HEK293 (cell line): ENCODE data around the gene OCIAD1.
"Not testable (repeated sequence)": the region's sequence is repeated elsewhere in the genome, so short reads cannot be mapped to it uniquely, and the experiment has no call there.

Experiments used
- CTCF ChIA-PET: fragments of 350-600 bp; formaldehyde crosslinking; extraction: SDS; loops from one replicate; lab custom pipeline; 2021; ENCODE audit warnings: antibody characterized with exemption; lab: Yijun Ruan, JAX
- POLR2A ChIA-PET: fragments of 300-600 bp; formaldehyde crosslinking; extraction: SDS; loops from one replicate; lab custom pipeline; 2020; ENCODE audit warnings: antibody characterized with exemption, inconsistent platforms; lab: Yijun Ruan, JAX
- H3K27ac ChIP-seq: fragments of 200-500 bp; sonication (Bioruptor generic); 2 replicates; pipeline ENCODE4 v1.5.1; 2014; ENCODE audit warnings: low read depth, low read length, control low read depth, inconsistent platforms; ENCODE audit errors: extremely low read depth
- H3K36me3 ChIP-seq, 2 experiments: fragments of 200-500 bp in 1 of 2; sonication (Bioruptor generic) in 1 of 2; 1 replicate in 1 of 2; 2 replicates in 1 of 2; pipeline ENCODE4 v1.5.1; 2014 to 2017; ENCODE audit warnings: inconsistent platforms in 2 of 2, low read length in 2 of 2; ENCODE audit not compliant: control insufficient read depth in 2 of 2, insufficient read depth in 1 of 2
- H3K4me1 ChIP-seq: fragments of 200-500 bp; sonication (Bioruptor generic); 2 replicates; pipeline ENCODE4 v1.5.1; 2014; ENCODE audit warnings: mild to moderate bottlenecking, low read length, inconsistent platforms; ENCODE audit not compliant: control insufficient read depth, insufficient read depth
- H3K4me3 ChIP-seq: 2 replicates; pipeline ENCODE4 v1.5.1; 2011; ENCODE audit warnings: low read depth, mild to moderate bottlenecking, control low read depth, low read length, moderate library complexity
- H3K9me3 ChIP-seq: fragments of 200-500 bp; sonication (Bioruptor generic); 2 replicates; pipeline ENCODE4 v1.5.1; 2014; ENCODE audit warnings: low read depth, low read length, inconsistent platforms; ENCODE audit not compliant: control insufficient read depth, insufficient read depth
- INSM2 ChIP-seq: fragments of 450-650 bp; formaldehyde crosslinking; IDR thresholded peaks from 2 replicates; pipeline ENCODE4 v1.5.1; 2016; ENCODE audit warnings: missing biosample characterization, missing genetic modification characterization
- ZBTB10 ChIP-seq: fragments of 450-650 bp; formaldehyde crosslinking; IDR thresholded peaks from 2 replicates; pipeline ENCODE4 v1.5.1; 2016; ENCODE audit warnings: missing biosample characterization, missing genetic modification characterization
- ZBTB17 ChIP-seq: fragments of 450-650 bp; formaldehyde crosslinking; IDR thresholded peaks from 2 replicates; pipeline ENCODE4 v1.5.1; 2016; ENCODE audit warnings: missing biosample characterization, missing genetic modification characterization
- ZNF146 ChIP-seq: fragments of 450-650 bp; formaldehyde crosslinking; IDR thresholded peaks from 2 replicates; pipeline ENCODE4 v1.5.1; 2016; ENCODE audit warnings: missing biosample characterization, missing genetic modification characterization
- ZNF266 ChIP-seq: fragments of 450-650 bp; formaldehyde crosslinking; IDR thresholded peaks from 2 replicates; pipeline ENCODE4 v1.5.1; 2016; ENCODE audit warnings: missing biosample characterization, missing genetic modification characterization, low read depth
- ZNF513 ChIP-seq: fragments of 450-650 bp; IDR thresholded peaks from 2 replicates; pipeline ENCODE4 v1.5.1; 2018; ENCODE audit warnings: missing biosample characterization, missing genetic modification characterization
- ZNF529 ChIP-seq: fragments of 450-650 bp; formaldehyde crosslinking; IDR thresholded peaks from 2 replicates; pipeline ENCODE4 v1.5.1; 2017; ENCODE audit warnings: missing genetic modification characterization, missing biosample characterization; ENCODE audit not compliant: insufficient replicate concordance
- ZNF561 ChIP-seq: fragments of 450-650 bp; IDR thresholded peaks from 2 replicates; pipeline ENCODE4 v1.5.1; 2018; ENCODE audit warnings: missing biosample characterization, missing genetic modification characterization, borderline replicate concordance
- ZNF600 ChIP-seq: fragments of 450-650 bp; formaldehyde crosslinking; IDR thresholded peaks from 2 replicates; pipeline ENCODE4 v1.5.1; 2016; ENCODE audit warnings: missing biosample characterization, missing genetic modification characterization
- ZNF654 ChIP-seq: fragments of 450-650 bp; formaldehyde crosslinking; IDR thresholded peaks from 2 replicates; pipeline ENCODE4 v1.5.1; 2016; ENCODE audit warnings: low read depth, missing biosample characterization, missing genetic modification characterization
- ZNF692 ChIP-seq: fragments of 450-650 bp; formaldehyde crosslinking; IDR thresholded peaks from 2 replicates; pipeline ENCODE4 v1.5.1; 2016; ENCODE audit warnings: missing biosample characterization, missing genetic modification characterization
- ZNF747 ChIP-seq: fragments of 450-650 bp; formaldehyde crosslinking; IDR thresholded peaks from 2 replicates; pipeline ENCODE4 v1.5.1; 2016; ENCODE audit warnings: missing biosample characterization, missing genetic modification characterization
- ZNF785 ChIP-seq: fragments of 450-650 bp; formaldehyde crosslinking; IDR thresholded peaks from 2 replicates; pipeline ENCODE4 v1.5.1; 2016; ENCODE audit warnings: missing biosample characterization, missing genetic modification characterization

The OCIAD1 gene

GRCh38 chr4:48877827-48878535 is 47.1 kb downstream of the OCIAD1 start:
- POLR2A ChIA-PET = no interaction called here
- CTCF ChIA-PET = no interaction called here
- H3K4me3 ChIP-seq = no peak overlapping the region
- TF ChIP-seq ZNF561 = no peak
- TF ChIP-seq ZNF785 (tag by site-specific recombination) = no peak
- no peak for TF ChIP-seq INSM2 (tag by site-specific recombination)
- no peak for TF ChIP-seq ZNF747 (tag by site-specific recombination)
- H3K4me1 ChIP-seq = no peaks in the 10 kb centered on the region
- no peaks in the 10 kb centered on the region for H3K36me3 ChIP-seq
- no peaks in the 10 kb centered on the region for H3K9me3 ChIP-seq
- H3K27ac ChIP-seq = no peak overlapping the region

- ChIA-PET POLR2A (no interaction called here), CTCF (interaction anchor here (0.6 kb wide), 1 partner anchor 194 kb away, joined by 3 read pairs; no protein-coding TSS in a partner anchor)
- no peak for TF ChIP-seq ZBTB17 (tag by site-specific recombination)
- no peak for TF ChIP-seq ZNF692 (tag by site-specific recombination)
- no peak overlapping the region for H3K27ac ChIP-seq
- no peak overlapping the region for H3K4me3 ChIP-seq
- no peaks in the 10 kb centered on the region for H3K9me3 ChIP-seq
- H3K4me1 ChIP-seq = no peaks in the 10 kb centered on the region
- H3K36me3 ChIP-seq = no peaks in the 10 kb centered on the region
Measured at GRCh38 chr4:48879561-48880442, 48.9 kb downstream of the OCIAD1 start.

GRCh38 chr4:48881646-48882045 is 50.8 kb downstream of the OCIAD1 start:
- H3K36me3 ChIP-seq, POLR2A ChIA-PET, H3K27ac ChIP-seq, H3K4me1 ChIP-seq, H3K9me3 ChIP-seq, H3K4me3 ChIP-seq: not testable (repeated sequence)
- CTCF ChIA-PET = interaction anchor here (0.6 to 0.7 kb wide), 2 partner anchors 24 to 453 kb away, joined by 3 read pairs; no protein-coding TSS in a partner anchor

- H3K36me3 ChIP-seq, H3K4me1 ChIP-seq, H3K4me3 ChIP-seq, CTCF ChIA-PET, H3K9me3 ChIP-seq, H3K27ac ChIP-seq, POLR2A ChIA-PET: not testable (repeated sequence)
- peak; percentile 74 for TF ChIP-seq ZNF146 (tag by site-specific recombination)
Measured at GRCh38 chr4:48889750-48890149, 58.9 kb downstream of the OCIAD1 start.

GRCh38 chr4:48891028-48891619 is 60.2 kb downstream of the OCIAD1 start:
- H3K4me1 ChIP-seq = no peaks in the 10 kb centered on the region
- no peak overlapping the region for H3K27ac ChIP-seq
- ChIA-PET POLR2A (no interaction called here), CTCF (no interaction called here)
- H3K36me3 ChIP-seq = peaks cover 0 to 3% of the 10 kb centered on the region in 2 experiments; a peak in 1 of 3 replicates
- H3K4me3 ChIP-seq = no peak overlapping the region
- no peaks in the 10 kb centered on the region for H3K9me3 ChIP-seq
- TF ChIP-seq ZNF600 (no peak), ZNF529 (tag by site-specific recombination) (no peak), ZNF266 (tag by site-specific recombination) (no peak), ZNF513 (no peak), ZBTB10 (tag by site-specific recombination) (no peak), ZNF654 (tag by site-specific recombination) (no peak)
